Skeletal muscle tissue (tissue), 4 donors: ENCODE results near the gene ARMC5. TPM values are rescaled to one million over a fixed set of nuclear protein-coding genes. Genes with fewer than 3 reads are reported as not detected.

Experiments used
- H3K27ac ChIP-seq: one replicate; pipeline ENCODE4 v1.7.0; 2013; ENCODE audit warnings: mild to moderate bottlenecking, low read depth, low read length, inconsistent platforms
- H3K27me3 ChIP-seq, 3 donors: one replicate each; pipeline ENCODE4 v1.7.0; 2013; ENCODE audit warnings: low read length in 3 of 3; ENCODE audit not compliant: control insufficient read depth in 3 of 3, insufficient read depth in 3 of 3
- H3K36me3 ChIP-seq, 3 donors: one replicate each; pipeline ENCODE4 v1.7.0; 2013; ENCODE audit warnings: low read length in 3 of 3; ENCODE audit not compliant: control insufficient read depth in 3 of 3, insufficient read depth in 3 of 3
- H3K4me1 ChIP-seq, 3 donors: one replicate each; pipeline ENCODE4 v1.7.0; 2013; ENCODE audit warnings: low read length in 3 of 3, mild to moderate bottlenecking in 3 of 3; ENCODE audit not compliant: control insufficient read depth in 3 of 3, insufficient read depth in 3 of 3
- H3K4me3 ChIP-seq, 3 donors: one replicate each; pipeline ENCODE4 v1.7.0; 2013; ENCODE audit warnings: low read length in 3 of 3
- H3K9ac ChIP-seq, 3 donors: one replicate each; pipeline ENCODE4 v1.7.0; 2013; ENCODE audit warnings: low read length in 3 of 3, mild to moderate bottlenecking in 3 of 3, moderate library complexity in 2 of 3, low read depth in 1 of 3
- H3K9me3 ChIP-seq, 3 donors: one replicate each; pipeline ENCODE4 v1.7.0; 2013; ENCODE audit warnings: low read length in 3 of 3; ENCODE audit not compliant: control insufficient read depth in 3 of 3
- total RNA-seq: library from RNA; depleted of rRNA; stranded (reverse); fragments of >200 nt; gene quantifications from one replicate; pipeline ENCODE4 v1.2.3, GENCODE V29; 2014
- donor health status: Osteomylitis.

ARMC5 gene
- total RNA-seq, 1 donor from 2014 or later: 6.8 TPM

DNA sequence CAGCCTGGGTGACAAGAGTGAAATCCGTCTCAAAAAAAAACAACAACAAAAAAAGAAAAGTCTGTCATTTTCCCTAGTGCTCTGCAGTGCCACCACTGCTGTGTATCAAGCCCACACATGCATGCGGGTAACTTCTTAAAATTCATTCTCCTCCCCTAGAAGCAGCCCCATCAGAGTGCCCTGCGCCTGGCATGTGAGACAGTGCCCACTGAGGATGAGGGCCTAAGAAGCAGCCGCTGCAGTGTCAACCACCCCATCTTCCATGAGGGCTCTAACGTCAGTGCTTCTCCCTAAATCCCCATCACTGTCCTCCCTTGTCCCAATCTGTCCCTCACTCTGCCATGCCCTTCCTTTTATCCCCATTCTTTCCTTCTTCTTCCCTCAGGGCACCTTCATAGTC is 41.4 kb upstream of the ARMC5 start:
- no peak overlapping the region for H3K4me3 ChIP-seq
- H3K27ac ChIP-seq: no peak overlapping the region
- H3K9me3 ChIP-seq: peaks cover 0 to 2% (median 0%) of the 10 kb centered on the region in 3 donors
- peaks cover under 1 to 9% (median 2%) of the 10 kb centered on the region in 3 donors for H3K4me1 ChIP-seq
- peaks cover 3 to 12% (median 4%) of the 10 kb centered on the region in 3 donors for H3K27me3 ChIP-seq
- H3K9ac ChIP-seq: no peak overlapping the region
- H3K36me3 ChIP-seq: no peaks in the 10 kb centered on the region

DNA sequence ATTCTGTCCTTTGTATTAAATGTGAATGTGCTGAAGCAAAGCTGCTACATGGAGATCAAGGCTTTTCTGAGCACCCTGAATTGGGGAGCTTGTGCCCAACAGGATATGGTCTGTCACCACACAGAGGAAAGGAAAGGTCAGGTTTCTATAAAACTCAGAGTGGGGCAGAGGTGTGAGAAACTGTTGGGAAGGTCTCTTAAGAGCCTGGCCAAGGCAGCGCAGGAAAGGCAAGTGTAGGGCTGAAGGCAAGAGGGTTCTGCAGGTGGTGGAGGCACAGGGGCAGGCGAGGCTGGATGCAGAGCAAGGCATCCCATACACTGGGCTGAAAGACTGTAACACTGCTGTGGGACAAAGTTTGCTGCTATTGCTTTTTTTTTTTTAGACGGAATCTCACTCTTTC is 39.3 kb upstream of the ARMC5 start:
- Histone ChIP-seq H3K36me3 (no peaks in the 10 kb centered on the region), H3K4me3 (no peak overlapping the region), H3K9me3 (peaks cover 0 to 2% (median 0%) of the 10 kb centered on the region in 3 donors), H3K9ac (no peak overlapping the region), H3K4me1 (peaks cover 3 to 30% (median 9%) of the 10 kb centered on the region in 3 donors), H3K27me3 (peaks cover 2 to 3% (median 3%) of the 10 kb centered on the region in 3 donors), H3K27ac (no peak overlapping the region)

- Histone ChIP-seq H3K4me1 (peaks cover 12 to 44% (median 18%) of the 10 kb centered on the region in 3 donors), H3K27ac (no peak overlapping the region), H3K36me3 (peaks cover 7 to 9% (median 8%) of the 10 kb centered on the region in 3 donors), H3K27me3 (peaks cover 0 to 3% (median 2%) of the 10 kb centered on the region in 3 donors), H3K9ac (no peak overlapping the region), H3K4me3 (no peak overlapping the region), H3K9me3 (peaks cover 0 to 2% (median 0%) of the 10 kb centered on the region in 3 donors)
Measured at GRCh38 chr16:31421587-31421986, 37.7 kb upstream of the ARMC5 start.

DNA sequence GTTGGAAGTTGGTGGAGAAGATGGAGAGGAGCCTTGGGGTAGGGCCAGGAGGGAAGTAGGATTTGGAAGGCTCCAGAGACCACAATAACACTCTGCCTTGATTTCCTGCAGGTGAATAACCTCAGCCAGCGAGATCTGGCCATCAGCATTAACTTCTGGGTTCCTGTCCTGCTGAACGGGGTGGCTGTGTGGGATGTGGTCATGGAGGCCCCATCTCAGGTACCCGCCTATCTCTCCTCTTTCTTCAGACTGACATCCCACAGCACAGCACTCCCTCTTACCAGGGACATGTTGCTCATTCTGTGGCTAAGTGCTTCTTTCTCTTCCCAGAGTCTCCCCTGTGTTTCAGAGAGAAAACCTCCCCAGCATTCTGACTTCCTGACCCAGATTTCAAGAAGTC is 36.1 kb upstream of the ARMC5 start:
- peaks cover 9 to 14% (median 13%) of the 10 kb centered on the region in 3 donors for H3K36me3 ChIP-seq
- H3K9ac ChIP-seq: peak overlapping the region in 1 of 3 donors; percentile 66
- peaks cover 0 to 3% (median 2%) of the 10 kb centered on the region in 3 donors for H3K27me3 ChIP-seq
- no peak overlapping the region for H3K4me3 ChIP-seq
- H3K27ac ChIP-seq: peak overlapping the region; percentile 47
- no peaks in the 10 kb centered on the region for H3K9me3 ChIP-seq
- peaks cover 15 to 48% (median 23%) of the 10 kb centered on the region in 3 donors for H3K4me1 ChIP-seq

- no peak overlapping the region for H3K4me3 ChIP-seq
- H3K27me3 ChIP-seq: peaks cover 0 to 3% (median 2%) of the 10 kb centered on the region in 3 donors
- H3K4me1 ChIP-seq: peaks cover 19 to 51% (median 27%) of the 10 kb centered on the region in 3 donors
- H3K9me3 ChIP-seq: no peaks in the 10 kb centered on the region
- peaks cover 9 to 14% (median 13%) of the 10 kb centered on the region in 3 donors for H3K36me3 ChIP-seq
- peak overlapping the region in 1 of 3 donors; percentile 66 for H3K9ac ChIP-seq
- peak overlapping the region; percentile 47 for H3K27ac ChIP-seq
Measured at GRCh38 chr16:31423801-31424200, 35.5 kb upstream of the ARMC5 start.

DNA sequence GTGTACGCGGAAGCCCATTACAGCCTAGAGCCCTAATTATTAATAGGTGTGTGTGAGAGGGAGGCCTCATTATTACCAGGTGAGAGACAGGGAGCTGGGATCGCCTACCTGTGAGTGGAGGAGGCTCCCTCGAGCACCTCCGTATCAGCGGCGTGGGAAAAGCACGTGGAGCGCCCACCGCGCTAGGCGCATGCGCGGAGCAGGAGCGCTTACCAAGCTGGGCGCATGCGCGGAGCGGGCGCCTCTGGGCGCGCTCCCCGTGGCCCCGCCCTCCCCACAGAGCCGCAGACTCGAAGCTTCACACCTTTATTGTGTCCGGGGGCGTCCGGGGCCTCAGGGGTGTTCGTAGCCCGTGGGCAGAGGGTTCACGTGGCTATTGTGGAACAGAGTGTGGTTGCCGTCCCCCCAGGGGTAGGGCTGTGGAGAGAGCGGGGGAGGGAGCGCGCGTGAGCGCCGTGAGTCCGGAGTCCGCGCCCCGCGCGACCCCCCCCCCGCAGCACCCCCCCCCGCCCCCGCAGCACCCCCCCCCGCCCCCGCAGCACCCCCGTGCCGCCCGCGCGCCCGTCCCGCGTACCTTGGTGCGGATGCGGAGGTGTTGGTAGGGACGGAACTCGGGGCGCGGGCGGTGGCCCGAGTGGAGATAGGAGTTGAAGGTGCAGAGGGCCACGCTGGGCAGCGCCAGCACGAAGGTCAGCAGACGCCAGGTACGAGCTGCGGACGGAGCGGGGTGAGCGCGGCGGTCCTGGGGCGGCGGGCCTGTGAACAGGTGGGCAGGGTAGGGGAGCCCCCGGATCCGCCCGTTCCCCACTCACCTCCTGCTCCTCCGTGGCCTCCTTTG is 31.6 kb upstream of the ARMC5 start:
- no peaks in the 10 kb centered on the region for H3K9me3 ChIP-seq
- H3K27ac ChIP-seq: peak overlapping the region; percentile 99
- peak overlapping the region; percentile 69 to 87 (median 83) for H3K4me3 ChIP-seq
- H3K9ac ChIP-seq: peak overlapping the region; percentile 88 to 98 (median 95)
- peaks cover 9 to 14% (median 13%) of the 10 kb centered on the region in 3 donors for H3K36me3 ChIP-seq
- H3K4me1 ChIP-seq: peaks cover 42 to 72% (median 51%) of the 10 kb centered on the region in 3 donors
- peaks cover 0 to 3% (median 0%) of the 10 kb centered on the region in 3 donors for H3K27me3 ChIP-seq

GRCh38 chr16:31428279-31428597 is 31.1 kb upstream of the ARMC5 start, which contains the start of gene COX6A2:
TSS of gene COX6A2 (minus strand) at chr16:31428360. CDS start at chr16:31428325, 35 bp downstream.
- Histone ChIP-seq H3K27me3 (peaks cover 0 to 3% (median 0%) of the 10 kb centered on the region in 3 donors), H3K27ac (peak within 1 kb of the TSS; percentile 99), H3K9me3 (no peaks in the 10 kb centered on the region), H3K4me3 (peak within 1 kb of the TSS; percentile 69 to 87 (median 83)), H3K36me3 (peaks cover 9 to 14% (median 13%) of the 10 kb centered on the region in 3 donors), H3K9ac (peak within 1 kb of the TSS; percentile 88 to 98 (median 95)), H3K4me1 (peaks cover 41 to 72% (median 56%) of the 10 kb centered on the region in 3 donors)

- Histone ChIP-seq H3K27ac (peak overlapping the region; percentile 99), H3K4me3 (peak overlapping the region; percentile 45 to 87 (median 80)), H3K9me3 (no peaks in the 10 kb centered on the region), H3K4me1 (peaks cover 42 to 72% (median 56%) of the 10 kb centered on the region in 3 donors), H3K9ac (peak overlapping the region; percentile 88 to 98 (median 95)), H3K36me3 (peaks cover 9 to 14% (median 13%) of the 10 kb centered on the region in 3 donors), H3K27me3 (peaks cover 0 to 3% (median 0%) of the 10 kb centered on the region in 3 donors)
Measured at GRCh38 chr16:31428638-31429247, 30.6 kb upstream of the ARMC5 start.

DNA sequence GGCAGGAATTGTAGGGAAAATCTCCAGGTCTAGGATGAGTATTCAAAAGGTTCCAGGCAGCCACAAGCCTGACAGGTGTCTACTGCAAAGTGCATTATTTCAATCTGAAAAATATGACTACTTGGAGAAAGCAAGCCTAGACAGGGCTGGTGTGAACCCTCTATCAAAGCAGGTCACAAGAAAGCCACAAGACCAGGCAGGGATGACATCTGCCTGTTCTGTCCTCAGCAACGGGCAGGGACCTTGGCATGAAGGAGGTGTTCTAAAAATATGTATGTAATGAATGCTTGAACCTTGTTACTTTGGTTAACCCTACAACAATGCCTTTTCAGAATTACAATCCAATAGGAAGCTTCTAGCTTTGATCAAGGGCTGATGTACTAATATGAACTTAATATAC is 30.0 kb upstream of the ARMC5 start:
- Histone ChIP-seq H3K36me3 (peaks cover 9 to 14% (median 13%) of the 10 kb centered on the region in 3 donors), H3K27me3 (no peaks in the 10 kb centered on the region), H3K9me3 (no peaks in the 10 kb centered on the region), H3K9ac (peak overlapping the region; percentile 88 to 98 (median 95)), H3K4me1 (peaks cover 43 to 70% (median 54%) of the 10 kb centered on the region in 3 donors), H3K4me3 (peak overlapping the region; percentile 45 to 87 (median 80)), H3K27ac (peak overlapping the region; percentile 99)
